H1 (cell line): ENCODE results near the gene COL12A1. TPM values are rescaled to one million over a fixed set of nuclear protein-coding genes. Genes with fewer than 3 reads are reported as not detected.

Source experiments
- CTCF ChIA-PET: fragments of 300-600 bp; sonication (Branson Sonifier 250); formaldehyde crosslinking; loops from one replicate; lab custom pipeline; 2021; ENCODE audit not compliant: partially characterized antibody; lab: Charles Lee
- POLR2A ChIA-PET: fragments of 300-600 bp; sonication (Branson Sonifier 250); formaldehyde crosslinking; loops from one replicate; lab custom pipeline; 2021; ENCODE audit warnings: inconsistent platforms; ENCODE audit not compliant: partially characterized antibody; lab: Charles Lee
- DNase-seq, 2 experiments: peaks; one replicate each; pipeline versions ENCODE4 v3.0.0 to v3.0.0-alpha.2; 2010 to 2022; ENCODE audit warnings: low spot score in 2 of 2, low read depth in 1 of 2, mixed read lengths in 1 of 2
- FAIRE-seq: peaks from 2 replicates; lab custom pipeline; 2011; peaks lifted over from hg19 to GRCh38; lab: Jason Lieb, UNC
- H2AFZ ChIP-seq: 2 replicates; pipeline ENCODE4 v1.8.1; 2012; ENCODE audit warnings: low read length, inconsistent platforms
- H2AK5ac ChIP-seq: 2 replicates; pipeline ENCODE4 v1.6.1; 2013; ENCODE audit warnings: low read depth, low read length
- H2BK120ac ChIP-seq: replicated peaks from 2 replicates; pipeline ENCODE3; 2013; ENCODE audit warnings: low read depth, low read length, inconsistent platforms
- H2BK12ac ChIP-seq: 2 replicates; pipeline ENCODE4 v1.6.1; 2013; ENCODE audit warnings: low read depth, low read length
- H2BK15ac ChIP-seq: 2 replicates; pipeline ENCODE4 v1.6.1; 2013; ENCODE audit warnings: low read length
- H2BK20ac ChIP-seq: 2 replicates; pipeline ENCODE4 v1.6.1; 2013; ENCODE audit warnings: low read length
- H2BK5ac ChIP-seq: 2 replicates; pipeline ENCODE4 v1.6.1; 2013; ENCODE audit warnings: low read depth, low read length
- H3K14ac ChIP-seq: 2 replicates; pipeline ENCODE4 v1.6.1; 2013; ENCODE audit warnings: inconsistent platforms; ENCODE audit not compliant: insufficient read length
- H3K18ac ChIP-seq: 2 replicates; pipeline ENCODE4 v1.6.1; 2013; ENCODE audit warnings: low read length; ENCODE audit errors: extremely low read depth
- H3K23ac ChIP-seq: 2 replicates; pipeline ENCODE4 v1.6.1; 2013; ENCODE audit warnings: inconsistent platforms; ENCODE audit not compliant: insufficient read length
- H3K23me2 ChIP-seq: 2 replicates; pipeline ENCODE4 v1.6.1; 2013; ENCODE audit warnings: low read depth, low read length
- H3K27ac ChIP-seq: 2 replicates; pipeline ENCODE4 v1.6.1; 2011; ENCODE audit warnings: low read depth, low read length, inconsistent platforms
- H3K27me3 ChIP-seq, 4 experiments: replicated peaks in 1 of 4; 1 replicate in 1 of 4; 2 replicates in 3 of 4; pipeline versions ENCODE4 v1.6.1 to v1.8.1; 2011 to 2013; ENCODE audit warnings: low read length in 3 of 4, mild to moderate bottlenecking in 3 of 4, inconsistent platforms in 2 of 4, mixed read lengths in 2 of 4, moderate library complexity in 1 of 4; ENCODE audit not compliant: control insufficient read depth in 3 of 4, insufficient read depth in 3 of 4; ENCODE audit errors: extremely low read depth in 1 of 4
- H3K36me3 ChIP-seq, 4 experiments: 2 replicates each; pipeline versions ENCODE4 v1.6.1 to v1.8.1; 2011 to 2013; ENCODE audit warnings: mild to moderate bottlenecking in 4 of 4, low read length in 3 of 4, moderate library complexity in 2 of 4, control low read depth in 1 of 4, inconsistent platforms in 1 of 4; ENCODE audit not compliant: insufficient read depth in 4 of 4, control insufficient read depth in 2 of 4
- H3K4ac ChIP-seq: replicated peaks from 2 replicates; pipeline ENCODE3; 2013; ENCODE audit warnings: low read length, low read depth, mixed read lengths, inconsistent platforms; ENCODE audit not compliant: insufficient read length
- H3K4me1 ChIP-seq, 4 experiments: replicated peaks in 1 of 4; 1 replicate in 1 of 4; 2 replicates in 3 of 4; pipeline versions ENCODE4 v1.6.1 to v1.8.1; 2011 to 2013; ENCODE audit warnings: low read length in 3 of 4, inconsistent platforms in 2 of 4, mixed read lengths in 1 of 4; ENCODE audit not compliant: insufficient read depth in 4 of 4, control insufficient read depth in 3 of 4
- H3K4me2 ChIP-seq, 2 experiments: 2 replicates each; pipeline versions ENCODE4 v1.6.1 to v1.8.1; 2011 to 2013; ENCODE audit warnings: low read depth in 2 of 2, low read length in 2 of 2, control low read depth in 1 of 2, inconsistent platforms in 1 of 2, mild to moderate bottlenecking in 1 of 2; ENCODE audit not compliant: insufficient read depth in 1 of 2
- H3K4me3 ChIP-seq, 4 experiments: fragments of 200-600, 300-600 bp in 1 of 4; sonication (generic), shearing (Covaris generic), sonication (Bioruptor Twin) in 1 of 4; 2 replicates each; pipeline versions ENCODE4 v1.5.1 to v1.8.1; 2011 to 2016; ENCODE audit warnings: low read length in 4 of 4, low read depth in 3 of 4, control low read depth in 2 of 4, inconsistent platforms in 2 of 4, mild to moderate bottlenecking in 2 of 4, mixed read lengths in 1 of 4, moderate library complexity in 1 of 4; ENCODE audit not compliant: insufficient read depth in 2 of 4; ENCODE audit errors: extremely low read depth in 1 of 4
- H3K56ac ChIP-seq: replicated peaks from 2 replicates; pipeline ENCODE3; 2013; ENCODE audit warnings: low read depth, mild to moderate bottlenecking, mixed read lengths, low read length, inconsistent platforms; ENCODE audit not compliant: insufficient read length
- H3K79me1 ChIP-seq: 2 replicates; pipeline ENCODE4 v1.6.1; 2013; ENCODE audit warnings: low read depth, low read length, control low read depth
- H3K79me2 ChIP-seq, 2 experiments: 2 replicates each; pipeline versions ENCODE4 v1.6.1 to v1.8.1; 2012 to 2013; ENCODE audit warnings: low read length in 2 of 2, mild to moderate bottlenecking in 2 of 2, inconsistent platforms in 1 of 2; ENCODE audit not compliant: insufficient read depth in 2 of 2, control insufficient read depth in 1 of 2
- H3K9ac ChIP-seq, 4 experiments: replicated peaks in 1 of 4; 1 replicate in 1 of 4; 2 replicates in 3 of 4; pipeline versions ENCODE4 v1.6.1 to v1.8.1; 2011 to 2013; ENCODE audit warnings: low read depth in 3 of 4, low read length in 3 of 4, control low read depth in 2 of 4, mild to moderate bottlenecking in 2 of 4, moderate library complexity in 2 of 4, inconsistent platforms in 1 of 4; ENCODE audit errors: extremely low read depth in 1 of 4
- H3K9me3 ChIP-seq, 2 experiments: 2 replicates each; pipeline versions ENCODE4 v1.6.1 to v1.8.1; 2012 to 2013; ENCODE audit warnings: mild to moderate bottlenecking in 2 of 2, moderate library complexity in 2 of 2, control low read depth in 1 of 2, inconsistent platforms in 1 of 2, low read depth in 1 of 2, low read length in 1 of 2, mixed read lengths in 1 of 2; ENCODE audit not compliant: insufficient read depth in 2 of 2
- H4K20me1 ChIP-seq, 2 experiments: replicated peaks in 1 of 2; 2 replicates each; pipeline versions ENCODE3 to v1.8.1; 2011 to 2013; ENCODE audit warnings: inconsistent platforms in 2 of 2, low read length in 2 of 2, mild to moderate bottlenecking in 1 of 2; ENCODE audit not compliant: insufficient read depth in 2 of 2, control insufficient read depth in 1 of 2
- H4K5ac ChIP-seq: 2 replicates; pipeline ENCODE4 v1.6.1; 2013; ENCODE audit warnings: low read length, low read depth, mixed read lengths, inconsistent platforms; ENCODE audit not compliant: insufficient read length
- H4K8ac ChIP-seq: 2 replicates; pipeline ENCODE4 v1.8.0; 2013; ENCODE audit warnings: mild to moderate bottlenecking, moderate library complexity, low read length, inconsistent platforms; ENCODE audit not compliant: insufficient read depth; ENCODE audit errors: extremely low read depth
- H4K91ac ChIP-seq: replicated peaks from 2 replicates; pipeline ENCODE3; 2013; ENCODE audit warnings: low read length, mixed read lengths, inconsistent platforms; ENCODE audit not compliant: insufficient read length
- CREB1 ChIP-seq: IDR thresholded peaks from 2 replicates; pipeline ENCODE4 v1.6.1; 2012; ENCODE audit warnings: inconsistent platforms
- CTBP2 ChIP-seq: IDR thresholded peaks from 2 replicates; pipeline ENCODE4 v1.7.0; 2011; ENCODE audit warnings: borderline replicate concordance, mild to moderate bottlenecking, moderate library complexity, mixed read lengths, low read length; ENCODE audit not compliant: insufficient read depth, insufficient read length
- KDM5A ChIP-seq: fragments of 200-600 bp; IDR thresholded peaks from 2 replicates; pipeline ENCODE4 v1.7.1; 2012; ENCODE audit warnings: mild to moderate bottlenecking, low read length, inconsistent platforms, mixed read lengths
- NRF1 ChIP-seq: IDR thresholded peaks from 2 replicates; pipeline ENCODE4 v1.6.1; 2011; ENCODE audit warnings: mild to moderate bottlenecking, low read depth, low read length, improper control_type of control experiment
- RBBP5 ChIP-seq: IDR thresholded peaks from 2 replicates; pipeline ENCODE4 v1.7.1; 2012; ENCODE audit warnings: low read depth, mild to moderate bottlenecking, inconsistent platforms, low read length, moderate library complexity, borderline replicate concordance
- SIN3A ChIP-seq, 2 experiments: IDR thresholded peaks in 1 of 2; conservative IDR thresholded peaks in 1 of 2; 2 replicates each; pipeline ENCODE4 v1.6.1; 2011 to 2012; ENCODE audit warnings: low read length in 2 of 2, improper control_type of control experiment in 1 of 2, low read depth in 1 of 2, mild to moderate bottlenecking in 1 of 2
- SIRT6 ChIP-seq: IDR thresholded peaks from one replicate; pipeline ENCODE4 v1.7.1; 2012; ENCODE audit warnings: low read length, inconsistent platforms
- SP2 ChIP-seq: IDR thresholded peaks from 2 replicates; pipeline ENCODE4 v1.6.1; 2012; ENCODE audit warnings: mild to moderate bottlenecking, low read length, inconsistent platforms
- TCF12 ChIP-seq: IDR thresholded peaks from 2 replicates; pipeline ENCODE4 v1.6.1; 2011; ENCODE audit warnings: low read depth, mild to moderate bottlenecking, low read length
- YY1 ChIP-seq: IDR thresholded peaks from 2 replicates; pipeline ENCODE4 v1.6.1; 2011; ENCODE audit warnings: low read depth, mild to moderate bottlenecking, low read length
- WGBS, 2 experiments: shearing (Covaris generic) in 1 of 2; methylation state at CpG; one replicate each; pipeline versions ENCODE4 v1.1.6 to v1.1.7; 2013 to 2015; ENCODE audit warnings: low lambda C conversion rate in 2 of 2, mixed read lengths in 2 of 2, inconsistent platforms in 1 of 2, low coverage in 1 of 2, missing lambda C conversion rate in 1 of 2; ENCODE audit not compliant: insufficient replicate concordance in 2 of 2, insufficient coverage in 1 of 2, insufficient read length in 1 of 2; ENCODE audit errors: extremely low coverage in 1 of 2, missing lambda C conversion rate in 1 of 2; 5-methylcytosine and 5-hydroxymethylcytosine counted together
- polyA plus RNA-seq, 7 experiments: library from polyadenylated mRNA; depleted of rRNA in 3 of 7; stranded (reverse) in 5 of 7; unstranded in 2 of 7; fragments of >200 nt in 5 of 7; fragments of 200-250 nt in 2 of 7; gene quantifications; 1 replicate in 5 of 7; 2 replicates in 1 of 7; 4 replicates in 1 of 7; pipeline versions ENCODE4 v1.2.1 to v1.2.3, GENCODE V29; 2011 to 2013; ENCODE audit warnings: missing spikeins in 2 of 7, mixed read lengths in 2 of 7
- total RNA-seq: library from RNA; stranded (reverse); fragmentation: NEBNext Ultra II Directional; extraction: Animal tissue kit (Norgen Biotek cat#: 25700); gene quantifications from 2 replicates; pipeline ENCODE4 v1.2.1, GENCODE V29; 2021
- TF ChIP-seq, protein P1 (sequence below): IDR thresholded peaks from 2 replicates; pipeline ENCODE4 v1.6.1; 2012; ENCODE audit warnings: inconsistent platforms

COL12A1 gene
- total and polyA plus RNA-seq, 2 of the 8 experiments (the other 6 are each of a cell fraction or from before 2014, with no cell fraction given): 1.4 to 4.7 TPM

DNA sequence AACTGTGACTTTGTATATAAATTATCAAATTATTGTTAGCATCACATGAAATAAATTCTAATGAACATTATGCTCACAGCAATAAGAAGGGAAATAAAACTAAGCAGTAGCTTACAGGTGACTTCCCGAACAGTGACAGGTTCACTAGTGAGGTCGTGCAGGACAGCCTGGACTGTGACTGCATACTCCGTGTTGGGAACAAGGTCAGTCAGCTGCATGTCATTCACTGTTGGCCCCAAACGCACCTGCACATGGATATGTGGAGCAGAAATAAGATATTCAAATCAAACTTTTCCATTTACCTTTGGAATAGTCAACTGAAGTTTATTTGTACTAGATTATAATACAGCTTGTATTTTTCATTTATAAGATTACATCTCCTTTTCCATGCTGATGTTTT lies 60.6 kb downstream of the COL12A1 start:
- Histone ChIP-seq H3K9ac (no peak overlapping the region; a peak in 1 of 7 replicates), H4K91ac (no peak overlapping the region), H3K23me2 (no peaks in the 10 kb centered on the region), H3K18ac (no peak overlapping the region), H2BK12ac (no peak overlapping the region), H3K27ac (no peak overlapping the region), H2BK120ac (no peak overlapping the region), H4K8ac (no peak overlapping the region), H2BK5ac (no peak overlapping the region), H4K20me1 (no peaks in the 10 kb centered on the region), H3K4me2 (no peak overlapping the region), H3K9me3 (no peaks in the 10 kb centered on the region), H4K5ac (no peak overlapping the region), H3K14ac (no peak overlapping the region), H2AK5ac (no peak overlapping the region), H3K4me3 (no peak overlapping the region), H3K23ac (no peak overlapping the region), H2BK15ac (no peak overlapping the region), H3K27me3 (no peaks in the 10 kb centered on the region), H3K4ac (no peak overlapping the region), H3K56ac (no peak overlapping the region), H3K79me1 (no peaks in the 10 kb centered on the region), H3K36me3 (no peaks in the 10 kb centered on the region), H3K4me1 (no peaks in the 10 kb centered on the region), H2BK20ac (no peak overlapping the region), H2AFZ (no peak overlapping the region), H3K79me2 (no peaks in the 10 kb centered on the region)
- TF ChIP-seq SIN3A (conservative IDR thresholded peaks at IDR 0.05 in 1 of 2, IDR thresholded peaks at IDR 0.05 in 1 of 2; ENCODE audit: low read depth in 1 of 2, low read length in 2 of 2) (no peak), KDM5A (no peak), RBBP5 (no peak), SP2 (no peak), YY1 (no peak), NRF1 (no peak), CTBP2 (no peak), TCF12 (no peak), SIRT6 (no peak), CREB1 (no peak)
- TF ChIP-seq, protein P1, sequence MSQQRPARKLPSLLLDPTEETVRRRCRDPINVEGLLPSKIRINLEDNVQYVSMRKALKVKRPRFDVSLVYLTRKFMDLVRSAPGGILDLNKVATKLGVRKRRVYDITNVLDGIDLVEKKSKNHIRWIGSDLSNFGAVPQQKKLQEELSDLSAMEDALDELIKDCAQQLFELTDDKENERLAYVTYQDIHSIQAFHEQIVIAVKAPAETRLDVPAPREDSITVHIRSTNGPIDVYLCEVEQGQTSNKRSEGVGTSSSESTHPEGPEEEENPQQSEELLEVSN: no peak
- no peak for DNase-seq
- CTCF ChIA-PET: interaction anchor here (0.9 kb wide), 2 partner anchors 11 to 73 kb away, joined by 3 to 4 read pairs; no protein-coding TSS in a partner anchor
- WGBS, 2 experiments: 88% methylated on average over 4 of the region's 4 CpGs; no CpG with 5 or more reads in 1 of the 2 experiments
- FAIRE-seq: no peak
- POLR2A ChIA-PET: no interaction called here
